Activated effector memory CD4-positive, alpha-beta T cell treated with anti-CD3 and anti-CD28 coated beads, Interleukin-2, amount 50 U/mL, for 16 hours (primary cell): ENCODE data around the gene ZNF560.

ENCODE experiments used
- DNase-seq: peaks from one replicate; pipeline ENCODE4 v3.0.0-alpha.2; 2020

Gene ZNF560

GRCh38 chr19:9435279-9436268, 62.8 kb downstream of the ZNF560 start, which contains the start of gene ZNF266:
Gene ZNF266 (minus strand): TSS chr19:9435573. CDS start chr19:9420089, 15,484 bp downstream.
- DNase-seq = peak; percentile 96

DNA sequence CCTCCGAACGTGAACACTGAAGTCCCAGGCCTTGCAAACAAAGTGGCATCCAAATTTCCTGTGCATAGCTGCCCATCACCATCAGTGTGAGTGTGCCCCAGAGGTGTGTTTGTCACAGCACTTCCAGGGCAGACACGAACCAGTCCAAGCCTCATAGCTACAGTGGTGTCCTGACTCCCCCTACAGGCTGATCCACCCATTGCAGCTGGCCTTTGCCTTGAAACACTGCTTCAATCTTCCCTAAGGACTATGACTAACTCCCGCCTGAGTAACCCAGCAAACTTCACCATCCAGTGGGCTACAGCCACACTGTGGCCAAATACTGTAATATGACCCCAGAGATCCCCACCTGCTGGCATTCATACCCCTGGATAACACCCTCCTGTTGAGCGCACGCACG, 66.9 kb downstream of the ZNF560 start:
- peak; percentile 85 for DNase-seq

- DNase-seq = no peak
Measured at GRCh38 chr19:9430444-9430843, 68.0 kb downstream of the ZNF560 start.

DNA sequence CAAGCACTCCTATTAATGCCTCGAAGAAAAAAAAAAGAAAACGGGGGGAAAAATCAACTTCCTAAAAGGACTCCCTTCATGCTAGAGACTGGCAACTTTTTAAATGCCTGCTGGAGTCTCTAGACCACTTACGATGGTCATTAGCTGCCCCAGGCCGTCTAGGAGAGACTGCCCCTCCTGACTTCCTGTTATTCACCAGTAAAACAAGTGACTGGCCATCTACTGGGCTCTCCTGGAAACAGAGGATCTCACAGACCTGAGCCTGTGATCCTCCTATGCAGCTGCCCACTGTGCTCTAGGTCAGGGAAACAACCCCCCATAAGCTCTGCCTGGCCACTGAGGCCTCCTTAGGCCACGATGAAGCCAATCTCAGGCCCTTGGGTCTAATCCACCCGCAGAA, 70.5 kb downstream of the ZNF560 start:
- no peak for DNase-seq
